Measurements from ENCODE around the gene BPIFB6.

The BPIFB6 gene

GRCh38 chr20:33031531-33031930 lies at the start of gene BPIFB6:
Gene BPIFB6 (plus strand): TSS chr20:33031648. CDS start chr20:33031648, 0 bp downstream.
- H3K9ac ChIP-seq (ENCODE audit: low read depth in 1 of 2, low read length in 2 of 2) = no peak within 1 kb of the TSS
- no peak within 1 kb of the TSS for H3K27ac ChIP-seq (ENCODE audit: low read depth in 2 of 2, low read length in 2 of 2)
- no peaks in the 10 kb centered on the region for H3K4me1 ChIP-seq (ENCODE audit: control insufficient read depth in 2 of 2, insufficient read depth in 2 of 2, low read length in 2 of 2)
- no peak within 1 kb of the TSS for H3K4me3 ChIP-seq (ENCODE audit: low read length in 2 of 2)
- no peaks in the 10 kb centered on the region for H3K36me3 ChIP-seq (ENCODE audit: control insufficient read depth in 2 of 2, insufficient read depth in 2 of 2, low read length in 2 of 2)
- no peaks in the 10 kb centered on the region for H3K27me3 ChIP-seq (ENCODE audit: control insufficient read depth in 2 of 2, insufficient read depth in 2 of 2, low read length in 2 of 2)
- no peaks in the 10 kb centered on the region for H3K9me3 ChIP-seq (ENCODE audit: control insufficient read depth in 2 of 2, low read length in 2 of 2)

- no peak overlapping the region for H3K27ac ChIP-seq (ENCODE audit: low read depth in 2 of 2, low read length in 2 of 2)
- no peak overlapping the region for H3K9ac ChIP-seq (ENCODE audit: low read depth in 1 of 2, low read length in 2 of 2)
- H3K9me3 ChIP-seq (ENCODE audit: control insufficient read depth in 2 of 2, low read length in 2 of 2) = no peaks in the 10 kb centered on the region
- no peak overlapping the region for H3K4me3 ChIP-seq (ENCODE audit: low read length in 2 of 2)
- H3K4me1 ChIP-seq (ENCODE audit: control insufficient read depth in 2 of 2, insufficient read depth in 2 of 2, low read length in 2 of 2) = no peaks in the 10 kb centered on the region
- no peaks in the 10 kb centered on the region for H3K36me3 ChIP-seq (ENCODE audit: control insufficient read depth in 2 of 2, insufficient read depth in 2 of 2, low read length in 2 of 2)
- no peaks in the 10 kb centered on the region for H3K27me3 ChIP-seq (ENCODE audit: control insufficient read depth in 2 of 2, insufficient read depth in 2 of 2, low read length in 2 of 2)
Measured at GRCh38 chr20:32982617-32983458, 48.6 kb upstream of the BPIFB6 start.

- Histone ChIP-seq H3K4me3 (ENCODE audit: low read length in 2 of 2) (no peak overlapping the region), H3K27ac (ENCODE audit: low read depth in 2 of 2, low read length in 2 of 2) (no peak overlapping the region), H3K9ac (ENCODE audit: low read depth in 1 of 2, low read length in 2 of 2) (no peak overlapping the region), H3K27me3 (ENCODE audit: control insufficient read depth in 2 of 2, insufficient read depth in 2 of 2, low read length in 2 of 2) (no peaks in the 10 kb centered on the region), H3K4me1 (ENCODE audit: control insufficient read depth in 2 of 2, insufficient read depth in 2 of 2, low read length in 2 of 2) (no peaks in the 10 kb centered on the region), H3K36me3 (ENCODE audit: control insufficient read depth in 2 of 2, insufficient read depth in 2 of 2, low read length in 2 of 2) (no peaks in the 10 kb centered on the region), H3K9me3 (ENCODE audit: control insufficient read depth in 2 of 2, low read length in 2 of 2) (no peaks in the 10 kb centered on the region)
Measured at GRCh38 chr20:32983459-32984112, 47.9 kb upstream of the BPIFB6 start.

GRCh38 chr20:32984196-32984595 lies 47.3 kb upstream of the BPIFB6 start:
- H3K36me3 ChIP-seq (ENCODE audit: control insufficient read depth in 2 of 2, insufficient read depth in 2 of 2, low read length in 2 of 2) = no peaks in the 10 kb centered on the region
- H3K4me1 ChIP-seq (ENCODE audit: control insufficient read depth in 2 of 2, insufficient read depth in 2 of 2, low read length in 2 of 2) = no peaks in the 10 kb centered on the region
- no peaks in the 10 kb centered on the region for H3K27me3 ChIP-seq (ENCODE audit: control insufficient read depth in 2 of 2, insufficient read depth in 2 of 2, low read length in 2 of 2)
- no peak overlapping the region for H3K9ac ChIP-seq (ENCODE audit: low read depth in 1 of 2, low read length in 2 of 2)
- H3K27ac ChIP-seq (ENCODE audit: low read depth in 2 of 2, low read length in 2 of 2) = no peak overlapping the region
- H3K4me3 ChIP-seq (ENCODE audit: low read length in 2 of 2) = no peak overlapping the region
- no peaks in the 10 kb centered on the region for H3K9me3 ChIP-seq (ENCODE audit: control insufficient read depth in 2 of 2, low read length in 2 of 2)

- no peak overlapping the region for H3K9ac ChIP-seq (ENCODE audit: low read depth in 1 of 2, low read length in 2 of 2)
- H3K36me3 ChIP-seq (ENCODE audit: control insufficient read depth in 2 of 2, insufficient read depth in 2 of 2, low read length in 2 of 2) = no peaks in the 10 kb centered on the region
- no peak overlapping the region for H3K27ac ChIP-seq (ENCODE audit: low read depth in 2 of 2, low read length in 2 of 2)
- no peak overlapping the region for H3K4me3 ChIP-seq (ENCODE audit: low read length in 2 of 2)
- H3K27me3 ChIP-seq (ENCODE audit: control insufficient read depth in 2 of 2, insufficient read depth in 2 of 2, low read length in 2 of 2) = no peaks in the 10 kb centered on the region
- no peaks in the 10 kb centered on the region for H3K4me1 ChIP-seq (ENCODE audit: control insufficient read depth in 2 of 2, insufficient read depth in 2 of 2, low read length in 2 of 2)
- H3K9me3 ChIP-seq (ENCODE audit: control insufficient read depth in 2 of 2, low read length in 2 of 2) = no peaks in the 10 kb centered on the region
Measured at GRCh38 chr20:32984631-32985354, 46.7 kb upstream of the BPIFB6 start.

- Histone ChIP-seq H3K4me1 (ENCODE audit: control insufficient read depth in 2 of 2, insufficient read depth in 2 of 2, low read length in 2 of 2) (no peaks in the 10 kb centered on the region), H3K9me3 (ENCODE audit: control insufficient read depth in 2 of 2, low read length in 2 of 2) (no peaks in the 10 kb centered on the region), H3K36me3 (ENCODE audit: control insufficient read depth in 2 of 2, insufficient read depth in 2 of 2, low read length in 2 of 2) (no peaks in the 10 kb centered on the region), H3K27me3 (ENCODE audit: control insufficient read depth in 2 of 2, insufficient read depth in 2 of 2, low read length in 2 of 2) (no peaks in the 10 kb centered on the region), H3K27ac (ENCODE audit: low read depth in 2 of 2, low read length in 2 of 2) (no peak overlapping the region), H3K4me3 (ENCODE audit: low read length in 2 of 2) (no peak overlapping the region), H3K9ac (ENCODE audit: low read depth in 1 of 2, low read length in 2 of 2) (no peak overlapping the region)
Measured at GRCh38 chr20:32985596-32985995, 45.9 kb upstream of the BPIFB6 start.

- no peaks in the 10 kb centered on the region for H3K36me3 ChIP-seq (ENCODE audit: control insufficient read depth in 2 of 2, insufficient read depth in 2 of 2, low read length in 2 of 2)
- no peak overlapping the region for H3K9ac ChIP-seq (ENCODE audit: low read depth in 1 of 2, low read length in 2 of 2)
- H3K4me1 ChIP-seq (ENCODE audit: control insufficient read depth in 2 of 2, insufficient read depth in 2 of 2, low read length in 2 of 2) = no peaks in the 10 kb centered on the region
- no peaks in the 10 kb centered on the region for H3K27me3 ChIP-seq (ENCODE audit: control insufficient read depth in 2 of 2, insufficient read depth in 2 of 2, low read length in 2 of 2)
- H3K27ac ChIP-seq (ENCODE audit: low read depth in 2 of 2, low read length in 2 of 2) = no peak overlapping the region
- H3K4me3 ChIP-seq (ENCODE audit: low read length in 2 of 2) = no peak overlapping the region
- no peaks in the 10 kb centered on the region for H3K9me3 ChIP-seq (ENCODE audit: control insufficient read depth in 2 of 2, low read length in 2 of 2)
Measured at GRCh38 chr20:32986331-32986966, 45.0 kb upstream of the BPIFB6 start.

- H3K27me3 ChIP-seq (ENCODE audit: control insufficient read depth in 2 of 2, insufficient read depth in 2 of 2, low read length in 2 of 2) = no peaks in the 10 kb centered on the region
- no peak overlapping the region for H3K4me3 ChIP-seq (ENCODE audit: low read length in 2 of 2)
- H3K9ac ChIP-seq (ENCODE audit: low read depth in 1 of 2, low read length in 2 of 2) = no peak overlapping the region
Measured at GRCh38 chr20:32987044-32987825, 44.2 kb upstream of the BPIFB6 start.

GRCh38 chr20:32988008-32988407 lies 43.4 kb upstream of the BPIFB6 start:
- Histone ChIP-seq H3K36me3 (ENCODE audit: control insufficient read depth in 2 of 2, insufficient read depth in 2 of 2, low read length in 2 of 2) (no peaks in the 10 kb centered on the region), H3K27me3 (ENCODE audit: control insufficient read depth in 2 of 2, insufficient read depth in 2 of 2, low read length in 2 of 2) (no peaks in the 10 kb centered on the region), H3K9ac (ENCODE audit: low read depth in 1 of 2, low read length in 2 of 2) (no peak overlapping the region), H3K27ac (ENCODE audit: low read depth in 2 of 2, low read length in 2 of 2) (no peak overlapping the region), H3K4me1 (ENCODE audit: control insufficient read depth in 2 of 2, insufficient read depth in 2 of 2, low read length in 2 of 2) (no peaks in the 10 kb centered on the region), H3K4me3 (ENCODE audit: low read length in 2 of 2) (no peak overlapping the region), H3K9me3 (ENCODE audit: control insufficient read depth in 2 of 2, low read length in 2 of 2) (no peaks in the 10 kb centered on the region)

More at GRCh38 chr20:32987044-32987825, 44.2 kb upstream of the BPIFB6 start:
- no peaks in the 10 kb centered on the region for H3K36me3 ChIP-seq (ENCODE audit: control insufficient read depth in 2 of 2, insufficient read depth in 2 of 2, low read length in 2 of 2)
- no peaks in the 10 kb centered on the region for H3K9me3 ChIP-seq (ENCODE audit: control insufficient read depth in 2 of 2, low read length in 2 of 2)
- no peak overlapping the region for H3K27ac ChIP-seq (ENCODE audit: low read depth in 2 of 2, low read length in 2 of 2)
- H3K4me1 ChIP-seq (ENCODE audit: control insufficient read depth in 2 of 2, insufficient read depth in 2 of 2, low read length in 2 of 2) = no peaks in the 10 kb centered on the region
